Panc1 (cell line): ENCODE results near the gene FTO.

ENCODE experiments used
- CTCF ChIP-seq: fragments of 450-650 bp; IDR thresholded peaks from 2 replicates; pipeline ENCODE4 v1.5.1; 2017; ENCODE audit warnings: mild to moderate bottlenecking
- POLR2AphosphoS5 ChIP-seq: IDR thresholded peaks from 2 replicates; pipeline ENCODE4 v1.6.1; 2012; ENCODE audit warnings: mild to moderate bottlenecking, low read depth, low read length, moderate library complexity
- SIN3A ChIP-seq: IDR thresholded peaks from 2 replicates; pipeline ENCODE4 v1.6.1; 2012; ENCODE audit warnings: low read depth, mild to moderate bottlenecking, low read length, moderate library complexity, borderline replicate concordance; ENCODE audit not compliant: insufficient read depth
- TCF7L2 ChIP-seq: IDR thresholded peaks from 2 replicates; pipeline ENCODE4 v1.6.1; 2011; ENCODE audit warnings: mild to moderate bottlenecking, low read depth, low read length, inconsistent platforms
- TF ChIP-seq, protein P1 (sequence below), 2 experiments: IDR thresholded peaks; 2 replicates each; pipeline ENCODE4 v1.6.1; 2011 to 2012; ENCODE audit warnings: low read depth in 2 of 2, control low read depth in 1 of 2, low read length in 1 of 2, mild to moderate bottlenecking in 1 of 2, moderate library complexity in 1 of 2; ENCODE audit not compliant: insufficient read depth in 1 of 2

GRCh38 chr16:54059319-54059718 lies 355.4 kb downstream of the FTO start:
- TF ChIP-seq CTCF (no peak), SIN3A (no peak), POLR2AphosphoS5 (no peak), TCF7L2 (no peak)
- TF ChIP-seq, protein P1, sequence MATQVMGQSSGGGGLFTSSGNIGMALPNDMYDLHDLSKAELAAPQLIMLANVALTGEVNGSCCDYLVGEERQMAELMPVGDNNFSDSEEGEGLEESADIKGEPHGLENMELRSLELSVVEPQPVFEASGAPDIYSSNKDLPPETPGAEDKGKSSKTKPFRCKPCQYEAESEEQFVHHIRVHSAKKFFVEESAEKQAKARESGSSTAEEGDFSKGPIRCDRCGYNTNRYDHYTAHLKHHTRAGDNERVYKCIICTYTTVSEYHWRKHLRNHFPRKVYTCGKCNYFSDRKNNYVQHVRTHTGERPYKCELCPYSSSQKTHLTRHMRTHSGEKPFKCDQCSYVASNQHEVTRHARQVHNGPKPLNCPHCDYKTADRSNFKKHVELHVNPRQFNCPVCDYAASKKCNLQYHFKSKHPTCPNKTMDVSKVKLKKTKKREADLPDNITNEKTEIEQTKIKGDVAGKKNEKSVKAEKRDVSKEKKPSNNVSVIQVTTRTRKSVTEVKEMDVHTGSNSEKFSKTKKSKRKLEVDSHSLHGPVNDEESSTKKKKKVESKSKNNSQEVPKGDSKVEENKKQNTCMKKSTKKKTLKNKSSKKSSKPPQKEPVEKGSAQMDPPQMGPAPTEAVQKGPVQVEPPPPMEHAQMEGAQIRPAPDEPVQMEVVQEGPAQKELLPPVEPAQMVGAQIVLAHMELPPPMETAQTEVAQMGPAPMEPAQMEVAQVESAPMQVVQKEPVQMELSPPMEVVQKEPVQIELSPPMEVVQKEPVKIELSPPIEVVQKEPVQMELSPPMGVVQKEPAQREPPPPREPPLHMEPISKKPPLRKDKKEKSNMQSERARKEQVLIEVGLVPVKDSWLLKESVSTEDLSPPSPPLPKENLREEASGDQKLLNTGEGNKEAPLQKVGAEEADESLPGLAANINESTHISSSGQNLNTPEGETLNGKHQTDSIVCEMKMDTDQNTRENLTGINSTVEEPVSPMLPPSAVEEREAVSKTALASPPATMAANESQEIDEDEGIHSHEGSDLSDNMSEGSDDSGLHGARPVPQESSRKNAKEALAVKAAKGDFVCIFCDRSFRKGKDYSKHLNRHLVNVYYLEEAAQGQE (IDR thresholded peaks at IDR 0.05; ENCODE audit: insufficient read depth in 1 of 2, low read depth in 2 of 2, low read length in 1 of 2) = no peak
